Tibial nerve (tissue), 4 donors: ENCODE data around the gene INSIG1.

Experiments
- CTCF ChIP-seq, 5 experiments: fragments of 200-600 bp in 3 of 5; fragments of 450-650 bp in 2 of 5; sonication (generic) in 3 of 5; IDR thresholded peaks; one replicate each; pipeline ENCODE4 v1.5.1; 2016 to 2019; ENCODE audit warnings: antibody characterized with exemption in 5 of 5, mild to moderate bottlenecking in 3 of 5, moderate library complexity in 2 of 5
- EP300 ChIP-seq, 2 donors: sonication (generic); formaldehyde crosslinking; IDR thresholded peaks; one replicate each; pipeline ENCODE4 v1.6.1; 2017; ENCODE audit warnings: antibody characterized with exemption in 2 of 2, mild to moderate bottlenecking in 1 of 2
- POLR2A ChIP-seq, 2 donors: fragments of 450-650 bp; IDR thresholded peaks; one replicate each; pipeline ENCODE4 v1.6.1; 2017; ENCODE audit warnings: antibody characterized with exemption in 2 of 2, mild to moderate bottlenecking in 2 of 2, moderate library complexity in 2 of 2

DNA sequence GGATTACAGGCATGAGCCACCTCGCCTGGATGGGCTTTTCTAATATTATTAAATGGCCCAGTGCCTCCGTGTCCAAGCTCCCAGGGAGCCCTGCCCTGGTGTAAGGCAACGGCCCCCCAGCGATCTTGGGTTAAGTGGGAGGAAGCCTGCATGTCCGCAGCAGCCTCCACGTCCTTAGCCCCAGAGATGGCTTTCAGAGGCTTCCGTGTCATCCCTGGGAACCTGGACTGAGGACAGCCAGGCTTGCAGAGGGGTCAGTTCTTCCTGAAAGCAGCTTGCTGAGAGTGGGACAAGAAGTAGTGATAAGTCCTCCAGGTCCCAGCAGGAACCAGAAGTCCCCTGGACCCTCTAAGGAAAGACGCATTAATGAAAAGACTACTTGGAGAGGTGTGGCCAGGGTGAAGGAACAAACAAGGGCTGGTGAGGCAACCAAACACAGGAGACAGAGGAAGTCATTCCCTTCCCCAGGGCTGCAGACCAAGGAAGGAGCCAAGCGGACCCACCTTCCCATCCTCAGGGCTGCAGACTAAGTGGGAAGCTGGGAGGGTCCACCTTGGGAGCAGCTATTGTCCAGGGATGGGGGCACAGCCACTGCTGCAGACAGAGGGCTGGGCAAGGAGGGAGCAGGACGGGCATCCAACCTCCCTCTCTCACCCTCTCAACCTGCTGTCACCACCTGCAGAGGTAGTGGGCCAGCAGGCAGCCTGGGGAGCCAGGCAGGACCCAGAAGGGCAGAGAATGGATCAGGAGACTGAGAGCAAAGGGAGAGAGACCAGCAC is 13.0 kb upstream of the INSIG1 start:
- TF ChIP-seq POLR2A (IDR thresholded peaks at IDR 0.05) = no peak
- no peak for TF ChIP-seq CTCF (IDR thresholded peaks at IDR 0.05)
- TF ChIP-seq EP300 (IDR thresholded peaks at IDR 0.05) = no peak
